ENCODE measurements around the gene RABAC1. TPM values are rescaled to one million over a fixed set of nuclear protein-coding genes. Genes with fewer than 3 reads are reported as not detected.
"Not testable (repeated sequence)": the region's sequence is repeated elsewhere in the genome, so short reads cannot be mapped to it uniquely, and the experiment has no call there.

RABAC1 gene, protein sequence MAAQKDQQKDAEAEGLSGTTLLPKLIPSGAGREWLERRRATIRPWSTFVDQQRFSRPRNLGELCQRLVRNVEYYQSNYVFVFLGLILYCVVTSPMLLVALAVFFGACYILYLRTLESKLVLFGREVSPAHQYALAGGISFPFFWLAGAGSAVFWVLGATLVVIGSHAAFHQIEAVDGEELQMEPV
- total RNA-seq: 87.1 TPM

DNA sequence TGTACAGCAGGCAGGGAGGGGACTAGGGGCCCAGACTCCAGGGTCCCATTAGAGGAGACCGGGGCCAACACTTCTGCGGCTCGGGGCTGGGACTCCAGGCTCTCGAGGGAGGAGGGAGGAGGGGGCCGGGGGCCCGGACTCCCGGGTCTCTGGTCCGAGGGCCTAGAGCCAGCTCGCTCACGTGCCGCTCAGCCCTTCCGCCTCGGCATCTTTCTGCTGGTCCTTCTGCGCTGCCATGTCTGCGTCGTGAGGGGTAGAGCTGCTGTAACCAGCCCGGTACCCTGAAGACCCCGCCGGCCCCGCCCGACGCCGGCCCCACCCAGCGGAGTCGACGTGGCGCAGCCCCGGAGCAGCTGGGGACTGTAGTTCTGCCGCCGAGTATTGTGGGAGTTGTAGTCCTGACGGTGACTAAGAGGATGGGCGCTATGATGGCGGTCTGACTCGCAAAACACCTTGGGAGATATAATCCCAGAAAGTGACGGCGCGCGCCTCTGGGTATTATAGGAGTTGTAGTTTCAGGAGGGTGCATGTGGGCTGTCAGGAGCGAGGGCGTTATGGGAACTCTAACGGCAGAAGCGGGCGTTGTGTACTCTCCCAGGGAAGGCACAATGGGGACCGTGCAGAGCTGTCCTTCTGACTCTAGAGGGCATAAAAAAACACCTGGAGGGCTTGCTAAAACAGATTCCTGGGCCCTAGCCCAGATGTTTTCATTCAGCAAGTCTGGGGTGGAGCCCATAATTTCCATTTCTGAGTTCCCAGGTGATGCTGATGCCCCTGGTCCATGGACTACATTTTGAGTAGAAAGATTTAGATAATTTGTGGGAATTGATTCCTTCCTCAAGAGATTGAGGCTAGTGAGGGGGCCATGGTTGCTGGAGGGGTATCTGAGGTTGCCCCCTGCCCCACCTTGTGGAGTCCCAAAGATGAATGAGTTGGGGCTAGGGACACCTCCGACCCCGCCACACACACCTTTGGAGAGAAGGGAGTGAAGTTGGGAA is at the start of gene RABAC1:
TSS of gene RABAC1 (minus strand) at position 266 of the 998 bp plus-strand sequence. CDS start at position 237, 29 bp downstream.
- DNase-seq (ENCODE audit: low spot score): peak; percentile 89

DNA sequence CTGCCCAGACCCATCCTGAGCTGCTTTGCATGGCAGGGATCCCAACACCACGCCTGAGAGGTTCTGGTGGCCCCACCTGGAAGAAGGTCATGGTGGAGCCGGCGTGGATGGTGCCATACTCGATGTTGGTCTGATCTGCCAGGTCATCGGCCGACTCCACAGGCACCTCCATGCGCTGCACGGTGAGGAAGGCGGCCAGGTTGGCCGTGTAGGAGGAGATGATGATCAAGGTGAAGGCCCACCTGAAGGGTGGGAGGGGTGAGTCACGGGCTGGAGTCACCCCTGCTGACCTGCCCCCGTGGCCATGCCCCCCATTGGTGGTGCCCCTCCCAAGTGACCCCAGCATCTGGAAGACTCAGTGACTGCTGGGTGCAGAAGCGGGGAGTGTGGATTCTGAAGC is 47.4 kb upstream of the RABAC1 start:
- no peak for DNase-seq (ENCODE audit: low spot score)

DNA sequence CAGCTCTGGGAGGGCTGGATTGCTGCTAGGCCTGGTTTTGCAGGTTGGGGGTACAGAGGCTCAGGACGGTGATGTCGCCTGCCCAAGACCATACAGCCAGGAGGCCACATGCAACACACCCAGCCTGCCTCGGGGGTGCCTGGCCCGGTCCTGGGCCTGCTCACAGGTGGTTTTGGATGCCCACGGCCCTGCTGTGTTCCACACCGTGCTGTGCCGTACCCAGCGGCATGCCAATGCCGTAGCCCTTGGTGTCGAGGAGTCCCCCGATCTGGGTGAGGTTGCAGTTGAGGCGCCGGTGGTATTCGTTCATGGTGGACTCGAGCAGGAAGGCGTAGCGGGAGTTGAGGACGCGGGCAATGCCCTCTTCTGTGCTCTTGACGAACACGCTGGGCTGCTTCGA is 46.4 kb upstream of the RABAC1 start:
- no peak for DNase-seq (ENCODE audit: low spot score)

DNA sequence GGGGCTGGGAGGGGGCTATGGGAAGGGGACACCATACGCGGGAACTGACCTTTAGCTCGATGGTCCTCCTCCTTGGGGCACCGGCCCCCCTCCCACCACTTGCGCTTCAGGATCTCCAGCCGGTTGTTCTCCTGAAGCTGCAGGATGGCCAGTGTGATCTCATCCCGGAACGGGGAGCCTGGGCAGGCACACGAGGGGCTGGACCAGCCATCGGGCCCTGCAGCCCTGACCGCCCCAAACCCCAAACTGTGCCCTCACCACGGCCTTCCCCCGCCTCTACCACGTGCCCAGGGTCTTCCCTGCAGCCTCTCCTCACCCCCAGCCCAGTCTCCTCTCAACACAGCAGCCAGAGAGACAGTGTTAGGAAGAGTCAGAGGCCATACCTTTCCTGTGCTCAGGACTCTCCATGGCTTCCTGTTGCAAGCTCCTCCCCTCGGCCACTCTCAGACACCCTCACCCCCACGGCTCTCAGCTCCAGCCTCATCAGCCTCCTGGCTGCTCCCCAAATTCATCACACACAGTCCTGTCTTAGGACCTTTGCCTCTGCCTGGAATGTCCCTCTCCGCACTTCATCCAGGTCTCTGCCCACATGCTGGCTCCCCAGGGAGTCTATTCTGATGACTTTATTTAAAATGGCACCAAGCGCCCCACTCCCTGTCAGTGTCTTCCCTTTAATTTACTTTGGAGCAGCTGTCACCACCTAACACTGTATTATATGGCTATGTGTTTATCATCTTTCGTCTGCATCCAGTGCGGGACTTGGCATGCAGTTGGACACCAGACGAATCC is 44.6 kb upstream of the RABAC1 start:
- DNase-seq (ENCODE audit: low spot score): no peak

DNA sequence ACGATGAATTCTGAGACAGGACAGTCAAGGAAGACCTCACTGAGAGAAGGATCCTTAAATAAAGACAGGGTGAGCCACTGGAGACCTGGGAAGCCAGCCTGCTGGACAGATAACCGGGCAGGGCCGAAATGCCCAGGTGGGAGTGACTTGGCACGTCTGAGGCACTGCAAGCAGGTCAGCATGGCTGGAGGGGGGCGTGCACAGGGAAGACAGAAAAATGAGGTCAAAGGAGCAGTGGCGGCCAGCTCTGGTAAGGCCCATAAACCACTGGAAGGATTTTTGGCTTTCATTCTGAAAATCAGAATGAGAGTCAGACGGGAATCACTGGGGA is 40.7 kb upstream of the RABAC1 start:
- no peak for DNase-seq (ENCODE audit: low spot score)

DNA sequence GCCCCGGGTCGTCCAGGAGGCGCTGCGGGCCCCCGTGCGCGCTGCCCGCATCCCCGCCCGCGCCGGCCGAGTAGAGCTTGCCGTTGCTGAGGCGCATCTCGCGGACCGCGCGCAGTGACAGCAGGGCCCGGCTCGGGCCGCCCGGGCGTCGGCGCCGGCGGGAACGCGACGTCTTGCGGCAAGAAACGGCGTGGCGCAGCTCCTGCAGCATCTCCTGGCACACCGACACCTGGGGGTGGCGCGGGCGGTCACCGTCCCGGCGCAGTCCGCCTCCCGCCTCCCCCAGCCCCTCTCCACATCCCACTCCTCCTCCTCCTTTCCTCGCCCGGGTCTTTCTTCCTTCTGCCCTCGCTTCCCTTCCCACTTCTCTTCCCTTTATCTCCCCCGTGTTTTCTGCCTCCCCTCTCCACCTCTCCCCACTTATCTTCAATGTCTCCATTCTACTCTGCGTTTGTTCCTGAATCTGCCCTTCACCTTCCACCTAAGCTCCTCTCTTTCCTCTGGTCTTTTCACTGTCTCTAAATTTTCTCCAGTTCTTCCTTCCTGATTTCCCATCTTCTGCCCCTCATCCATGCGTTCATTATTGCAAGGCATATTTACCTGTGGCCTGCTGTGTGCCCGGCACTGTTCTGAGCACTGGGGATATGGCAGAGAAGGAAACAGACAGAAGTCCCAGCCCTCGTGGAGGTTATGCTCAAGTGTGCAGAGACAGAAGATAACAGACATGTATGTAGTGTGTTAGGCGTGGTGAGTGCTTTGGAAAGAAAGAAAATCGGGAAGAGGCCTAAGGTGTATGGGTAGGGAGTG is 40.2 kb upstream of the RABAC1 start:
- no peak for DNase-seq (ENCODE audit: low spot score)

DNA sequence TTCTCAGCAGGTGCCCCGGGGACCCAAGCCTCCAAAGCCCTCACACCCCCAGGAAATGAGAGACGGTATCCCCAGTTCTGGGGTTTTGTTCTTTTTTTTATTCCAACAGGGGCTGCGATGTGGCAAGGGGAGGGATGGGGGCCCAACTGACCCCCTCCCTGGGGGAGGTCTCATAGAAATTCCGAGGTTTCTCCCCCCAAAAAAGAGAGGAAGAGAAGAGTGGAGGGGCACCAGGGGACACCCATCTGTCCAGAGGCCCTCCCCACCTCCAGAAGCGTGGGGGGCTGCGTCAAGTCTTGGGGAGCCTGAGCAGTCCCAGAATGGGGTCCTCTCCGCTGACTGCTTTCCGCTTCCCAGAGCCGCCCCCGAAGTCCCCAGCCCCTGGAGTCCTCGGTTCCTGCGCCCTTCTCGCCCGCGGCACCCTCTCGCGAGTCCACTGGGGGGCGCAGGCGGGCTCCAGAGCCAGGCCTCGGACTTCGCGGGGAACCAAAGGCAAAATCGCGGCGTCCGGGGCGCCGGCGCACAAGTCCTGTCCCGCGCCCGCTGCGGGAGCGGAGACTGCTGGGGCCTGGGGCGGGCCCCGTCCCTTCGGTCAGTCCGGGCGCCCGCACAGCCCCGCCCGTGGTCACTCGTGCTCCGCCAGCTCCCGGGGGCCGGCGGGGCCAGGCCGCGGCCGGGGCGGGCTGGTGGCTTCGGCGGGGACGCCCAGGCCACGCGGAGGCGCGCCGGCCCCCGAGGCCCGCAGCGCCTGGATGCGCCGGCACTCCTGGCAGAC is 39.3 kb upstream of the RABAC1 start:
- DNase-seq (ENCODE audit: low spot score): no peak

DNA sequence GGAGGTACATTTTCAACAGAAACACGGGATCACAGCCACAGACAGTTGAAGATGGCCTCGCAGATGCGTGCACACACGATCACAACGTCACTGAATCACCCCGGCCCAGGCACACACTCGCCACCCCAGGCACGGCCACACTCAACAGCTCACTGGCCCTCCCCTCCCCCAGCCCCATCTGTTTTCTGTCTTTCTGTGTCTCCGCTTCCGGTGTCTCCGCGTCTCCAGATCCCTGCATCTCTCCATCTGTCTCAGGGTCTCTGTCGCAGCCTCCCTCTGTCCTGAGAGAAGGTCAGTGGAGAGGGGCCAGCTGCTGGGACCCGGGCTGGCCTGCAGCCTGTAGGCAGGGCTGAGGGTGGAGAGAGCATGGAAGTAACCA is 38.7 kb upstream of the RABAC1 start:
- no peak for DNase-seq (ENCODE audit: low spot score)

DNA sequence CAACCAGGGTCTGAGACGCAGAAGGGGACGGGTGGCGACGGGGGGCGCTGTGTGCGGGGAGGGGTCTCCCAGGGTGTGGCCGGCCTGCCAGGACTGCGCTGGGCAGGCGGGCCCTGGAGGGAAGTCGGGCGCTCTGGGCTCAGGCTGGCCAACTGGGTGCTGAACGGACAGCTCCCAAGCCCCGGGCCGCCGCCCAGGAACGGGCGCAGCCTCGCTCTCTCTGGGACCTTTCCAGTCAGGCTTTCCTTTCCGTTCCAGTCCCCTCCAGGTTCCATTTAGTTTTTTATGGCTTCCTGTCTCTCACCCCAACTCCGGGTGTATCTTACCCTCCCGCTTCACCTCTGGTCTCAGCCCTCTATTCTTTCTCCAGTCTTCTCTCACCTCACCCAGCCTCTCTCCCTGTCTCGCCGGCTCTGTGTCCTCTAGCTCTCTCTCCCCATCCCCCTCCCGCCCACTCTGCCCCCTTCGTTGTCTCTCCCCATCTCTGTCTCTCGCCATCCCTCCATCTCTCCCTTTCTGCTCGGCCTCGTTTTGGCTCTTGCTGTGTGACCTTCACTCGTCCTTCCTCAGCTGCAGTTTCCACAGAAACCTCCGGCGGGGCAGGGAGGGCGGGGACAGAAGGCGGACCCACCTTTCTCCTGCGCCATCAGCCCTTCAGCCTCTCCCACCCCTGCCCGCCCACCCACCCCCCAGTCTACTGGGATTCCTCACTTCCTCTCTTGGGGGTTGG is 38.2 kb upstream of the RABAC1 start:
- DNase-seq (ENCODE audit: low spot score): no peak

DNA sequence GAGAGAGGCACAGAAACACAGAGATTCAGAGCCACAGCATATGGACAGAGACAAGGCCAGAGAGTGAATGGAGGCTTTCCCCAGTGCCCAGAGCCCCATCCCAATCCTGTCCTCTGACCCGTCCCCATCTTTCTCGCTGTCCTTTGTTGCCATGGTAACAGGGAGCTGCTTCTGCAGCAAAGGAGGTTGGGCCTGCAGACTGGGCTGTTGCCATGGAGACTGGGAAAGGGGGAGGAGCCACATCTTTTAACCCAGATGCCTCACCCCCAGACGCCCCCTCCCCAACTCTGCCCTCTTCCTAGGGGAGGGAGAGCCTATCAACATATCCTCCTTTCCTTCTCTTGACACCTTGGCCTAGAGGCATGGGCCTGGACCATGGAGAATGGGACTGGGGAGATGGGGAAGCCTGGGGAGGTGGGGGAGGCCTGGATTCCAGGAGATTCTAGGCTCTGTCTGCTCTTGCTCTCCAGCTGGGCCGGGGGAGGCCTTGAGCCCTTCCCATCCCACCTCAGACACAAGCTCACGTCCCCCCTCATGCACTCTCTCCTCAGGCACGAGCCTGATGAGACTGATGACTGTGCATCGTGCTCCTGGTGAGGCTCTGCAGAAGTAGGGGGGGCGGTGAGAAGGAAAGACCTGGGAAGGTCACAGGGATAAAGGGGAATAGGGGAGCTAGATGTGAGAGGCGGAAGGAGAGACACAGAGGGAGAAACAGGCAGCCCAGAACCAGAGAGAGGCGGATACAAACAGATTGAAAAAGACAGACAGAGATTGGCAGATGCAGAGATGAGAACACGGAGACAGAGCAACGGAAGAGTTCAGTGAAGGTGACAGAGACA is 37.1 kb upstream of the RABAC1 start:
- DNase-seq (ENCODE audit: low spot score): no peak

DNA sequence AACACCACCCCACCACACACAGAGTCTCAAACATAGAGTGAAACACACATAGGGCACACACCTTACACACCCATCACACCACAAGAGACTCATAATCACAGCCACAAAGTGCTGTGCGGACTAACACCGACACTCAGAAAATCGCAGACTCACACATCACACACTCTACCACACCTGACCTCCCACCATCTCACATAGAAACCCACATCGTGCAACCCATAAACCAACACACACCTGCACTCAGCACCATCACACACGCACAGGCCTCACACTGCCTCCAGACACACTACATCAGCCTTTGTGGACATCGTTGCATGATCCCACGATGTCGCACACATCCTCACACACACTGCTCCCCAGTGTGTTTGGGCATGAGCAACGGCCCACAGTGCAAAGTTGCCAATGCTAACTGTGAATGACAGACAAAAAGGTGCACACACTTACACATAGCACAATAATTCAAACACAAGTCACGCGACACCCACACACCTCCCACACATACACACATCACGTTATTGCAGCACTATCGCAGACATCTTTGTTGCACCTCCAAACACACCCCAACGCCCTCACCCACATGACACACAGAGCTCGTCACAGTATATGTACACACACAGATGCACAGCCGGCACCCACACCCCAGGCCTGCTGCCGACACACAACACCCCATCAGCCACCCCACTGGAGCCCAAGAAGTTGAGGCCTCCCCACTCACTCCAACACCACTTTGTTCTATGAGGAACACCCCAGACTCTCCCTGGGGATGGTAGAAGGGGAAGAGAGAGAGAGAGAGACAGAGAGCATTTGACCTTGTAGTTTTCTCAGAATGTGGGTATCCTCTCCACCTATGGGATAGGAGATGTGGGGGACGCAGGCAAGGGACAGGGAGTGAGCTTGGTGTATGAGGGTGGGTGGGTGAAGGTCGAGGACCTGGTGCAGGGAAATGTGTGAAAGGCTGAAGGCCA is 36.2 kb upstream of the RABAC1 start:
- DNase-seq (ENCODE audit: low spot score): no peak

DNA sequence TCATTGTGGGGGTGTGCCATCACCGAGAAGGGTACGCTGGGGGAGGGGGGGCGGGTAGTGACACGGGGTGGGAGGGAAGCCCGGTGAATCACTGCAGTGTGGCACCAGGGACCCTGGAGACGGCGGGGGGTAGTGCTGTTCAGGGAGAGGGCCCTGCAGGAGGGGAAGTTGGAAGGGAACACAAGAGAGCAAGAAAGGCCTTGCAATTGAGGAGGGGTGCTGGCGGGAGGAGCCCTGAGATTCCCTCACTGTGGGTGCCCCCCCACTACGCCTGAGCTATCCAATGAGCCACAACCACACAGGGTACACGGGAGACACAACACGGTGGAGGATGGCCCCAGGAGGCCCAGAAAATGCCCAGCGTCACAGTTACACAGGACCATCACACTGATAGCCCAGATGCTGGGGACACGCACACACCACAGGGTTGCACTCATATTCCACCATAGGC is 35.4 kb upstream of the RABAC1 start:
- no peak for DNase-seq (ENCODE audit: low spot score)

DNA sequence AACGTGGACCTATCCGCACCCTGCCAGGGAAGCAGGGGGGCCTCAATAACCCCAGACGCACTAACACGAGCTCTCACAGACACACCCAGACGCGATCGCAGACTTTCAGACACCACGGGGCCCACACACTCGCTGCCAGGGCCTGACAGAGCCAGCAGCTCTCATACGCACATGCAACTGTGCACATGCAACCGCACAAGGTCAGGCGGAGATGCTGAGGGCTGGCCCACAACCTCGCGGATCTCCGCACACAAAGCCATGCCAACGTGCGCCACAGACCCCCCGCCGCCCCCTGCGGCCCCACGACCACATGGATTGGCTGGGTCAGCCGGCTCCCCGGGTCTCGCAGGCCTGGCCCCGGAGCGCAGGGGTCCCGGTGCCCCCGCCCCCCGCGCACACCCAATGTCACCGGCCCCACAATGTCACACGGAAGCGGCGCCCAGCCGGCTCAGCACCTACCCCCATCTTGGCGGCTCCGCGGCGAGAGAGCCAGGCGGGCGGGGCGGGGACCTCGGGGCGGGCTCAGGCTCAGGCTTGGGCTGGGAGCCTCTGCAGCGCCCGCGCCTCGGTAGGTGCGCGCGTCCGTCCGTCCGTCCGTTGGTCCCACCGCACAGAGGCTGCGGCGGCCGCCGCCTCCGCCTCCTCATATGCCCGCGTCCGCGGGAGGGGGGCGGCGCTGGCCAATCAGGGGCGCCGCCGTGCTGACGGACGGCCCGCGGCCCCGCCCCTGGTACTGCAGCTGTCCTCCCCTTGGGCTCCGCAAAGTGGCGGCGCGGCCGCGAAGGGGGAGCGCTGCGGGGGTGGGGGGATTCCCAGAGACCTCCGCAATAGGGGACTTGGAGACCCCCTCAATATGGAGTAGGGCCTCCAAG is 34.7 kb upstream of the RABAC1 start, which contains the start of gene ATP1A3:
TSS of gene ATP1A3 (minus strand) at position 619 of the 872 bp plus-strand sequence. CDS start at position 465, 154 bp downstream.
- DNase-seq (ENCODE audit: low spot score): no peak

DNA sequence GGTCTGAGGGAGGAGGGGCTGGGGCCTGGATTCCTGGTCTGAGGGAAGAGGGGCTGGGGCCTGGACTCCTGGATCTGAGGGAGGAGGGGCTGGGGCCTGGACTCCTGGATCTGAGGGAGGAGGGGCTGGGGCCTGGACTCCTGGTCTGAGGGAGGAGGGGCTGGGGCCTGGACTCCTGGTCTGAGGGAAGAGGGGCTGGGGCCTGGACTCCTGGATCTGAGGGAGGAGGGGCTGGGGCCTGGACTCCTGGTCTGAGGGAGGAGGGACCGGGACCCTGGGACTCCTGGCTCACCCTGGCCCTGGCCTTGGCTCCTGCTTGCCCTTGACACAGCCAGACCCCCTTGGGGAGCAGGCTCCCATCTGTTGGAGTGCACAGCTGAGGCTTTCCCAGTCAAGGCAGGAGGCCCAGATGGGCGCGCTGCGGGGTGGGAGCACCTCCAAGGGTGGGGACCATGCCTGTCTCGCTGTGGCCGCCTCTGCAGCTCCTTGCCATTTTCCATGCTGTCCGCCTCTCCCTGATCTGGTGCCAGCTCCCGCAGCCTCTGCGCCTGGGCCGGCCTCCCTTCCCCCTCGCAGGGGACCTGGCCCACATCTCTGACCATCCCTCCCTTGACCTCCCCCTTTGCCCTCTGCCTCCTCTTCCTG is 32.9 kb upstream of the RABAC1 start:
- not testable (repeated sequence) for DNase-seq (ENCODE audit: low spot score)

DNA sequence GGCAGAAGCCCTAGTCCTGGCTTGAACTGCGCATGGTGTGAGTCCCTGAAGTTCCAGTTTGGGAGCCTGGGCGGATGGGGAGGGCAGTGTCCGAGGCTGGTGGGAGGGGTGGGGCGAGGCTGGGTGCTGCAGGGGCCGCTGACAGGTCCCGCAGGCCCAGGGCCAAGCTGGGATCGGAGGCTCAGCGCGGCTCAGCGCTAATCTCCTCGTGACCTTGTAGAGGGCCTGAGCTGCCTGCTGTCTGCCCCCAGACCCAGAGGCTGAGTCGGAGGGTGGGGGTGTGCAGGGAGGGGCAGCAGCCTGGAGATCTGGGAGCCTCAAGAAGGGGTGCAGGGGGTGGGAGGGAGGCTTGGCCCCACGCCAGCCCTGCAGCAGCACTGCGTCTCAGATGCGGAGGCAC is 31.9 kb upstream of the RABAC1 start:
- DNase-seq (ENCODE audit: low spot score): no peak

DNA sequence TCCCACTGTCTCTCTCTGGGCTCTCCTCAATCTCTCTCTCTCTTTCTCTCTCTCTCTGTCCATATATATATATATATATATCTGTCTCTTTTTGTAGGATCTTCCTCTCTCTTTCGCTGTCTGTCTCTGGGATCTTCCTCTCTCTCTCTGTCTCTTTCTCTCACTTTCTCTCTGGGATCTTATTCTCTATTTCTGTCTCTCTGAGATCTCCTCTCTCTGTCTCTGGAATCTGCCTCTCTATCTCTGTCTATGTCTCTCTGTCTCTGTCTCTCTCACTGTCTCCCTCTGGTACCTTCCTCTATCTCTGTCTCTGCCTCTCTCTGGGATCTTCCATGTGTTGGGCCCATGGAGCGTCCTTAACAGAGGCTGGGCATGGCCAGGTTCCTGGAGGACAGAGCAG is 31.5 kb upstream of the RABAC1 start:
- DNase-seq (ENCODE audit: low spot score): no peak
